IMR-90 (cell line): ENCODE data around the gene C5orf15. TPM values are rescaled to one million over a fixed set of nuclear protein-coding genes. Genes with fewer than 3 reads are reported as not detected.

Experiments used
- ATAC-seq: fragments of 200-7000 bp; cut with Tn5 transposase; 2 replicates; pipeline ENCODE4 v1.9.1; 2020; ENCODE audit warnings: low read depth, mild to moderate bottlenecking, moderate library complexity
- BruUV-seq: library from RNA; stranded (reverse); fragments of 400-500 nt; replicated peaks from 2 replicates; lab custom pipeline; 2021; lab: Mats Ljungman, UMichigan
- CTCF ChIA-PET: fragments of 300-600 bp; formaldehyde crosslinking; extraction: SDS; loops from one replicate; lab custom pipeline; 2021; ENCODE audit warnings: antibody characterized with exemption; lab: Yijun Ruan, JAX
- POLR2A ChIA-PET: fragments of 300-600 bp; sonication (Branson Sonifier 250); formaldehyde crosslinking; loops from one replicate; lab custom pipeline; 2022; ENCODE audit warnings: antibody characterized with exemption; ENCODE audit not compliant: unreplicated experiment; lab: Charles Lee
- DNase-seq: peaks from one replicate; pipeline ENCODE4 v3.0.0; 2013
- H2AFZ ChIP-seq: replicated peaks from 2 replicates; pipeline ENCODE3; 2013; ENCODE audit warnings: low read length, mild to moderate bottlenecking; ENCODE audit not compliant: poor library complexity
- H2AK5ac ChIP-seq: 2 replicates; pipeline ENCODE4 v1.6.1; 2013; ENCODE audit warnings: low read depth, low read length, inconsistent platforms
- H2AK9ac ChIP-seq: replicated peaks from 2 replicates; pipeline ENCODE3; 2013; ENCODE audit warnings: mild to moderate bottlenecking, low read depth, low read length, moderate library complexity; ENCODE audit not compliant: poor library complexity
- H2BK120ac ChIP-seq: 2 replicates; pipeline ENCODE4 v1.6.1; 2013; ENCODE audit warnings: low read depth, low read length, inconsistent platforms
- H2BK15ac ChIP-seq: 3 replicates; pipeline ENCODE4 v1.6.1; 2013; ENCODE audit warnings: low read depth, low read length, inconsistent platforms
- H2BK20ac ChIP-seq: 2 replicates; pipeline ENCODE4 v1.6.1; 2013; ENCODE audit warnings: low read depth, mild to moderate bottlenecking, inconsistent platforms, low read length, moderate library complexity
- H2BK5ac ChIP-seq: 2 replicates; pipeline ENCODE4 v1.6.1; 2013; ENCODE audit warnings: mild to moderate bottlenecking, low read depth, low read length, inconsistent platforms; ENCODE audit not compliant: poor library complexity, severe bottlenecking
- H3K14ac ChIP-seq: replicated peaks from 2 replicates; pipeline ENCODE4 v1.6.1; 2013; ENCODE audit warnings: low read depth, low read length, inconsistent platforms
- H3K18ac ChIP-seq: 2 replicates; pipeline ENCODE4 v1.6.1; 2013; ENCODE audit warnings: low read depth, low read length, control low read depth
- H3K23ac ChIP-seq: 2 replicates; pipeline ENCODE4 v1.6.1; 2013; ENCODE audit warnings: low read depth, low read length, inconsistent platforms
- H3K27ac ChIP-seq: 2 replicates; pipeline ENCODE4 v1.5.1; 2013; ENCODE audit warnings: mild to moderate bottlenecking, control low read depth, low read length; ENCODE audit not compliant: insufficient read depth
- H3K27me3 ChIP-seq: 2 replicates; pipeline ENCODE4 v1.6.1; 2013; ENCODE audit warnings: low read length; ENCODE audit not compliant: control insufficient read depth, insufficient read depth
- H3K36me3 ChIP-seq: 2 replicates; pipeline ENCODE4 v1.6.1; 2013; ENCODE audit warnings: low read length, mixed read lengths; ENCODE audit not compliant: control insufficient read depth, insufficient read depth
- H3K4ac ChIP-seq: 2 replicates; pipeline ENCODE4 v1.6.1; 2013; ENCODE audit warnings: low read depth, low read length, inconsistent platforms
- H3K4me1 ChIP-seq: 2 replicates; pipeline ENCODE4 v1.6.1; 2013; ENCODE audit warnings: low read length, mixed read lengths; ENCODE audit not compliant: control insufficient read depth, insufficient read depth
- H3K4me2 ChIP-seq: 2 replicates; pipeline ENCODE4 v1.6.1; 2013; ENCODE audit warnings: low read depth, mild to moderate bottlenecking, control low read depth, low read length, moderate library complexity
- H3K4me3 ChIP-seq: 2 replicates; pipeline ENCODE4 v1.5.1; 2013; ENCODE audit warnings: low read depth, mild to moderate bottlenecking, control low read depth, low read length, moderate library complexity; ENCODE audit not compliant: insufficient read depth
- H3K56ac ChIP-seq: 2 replicates; pipeline ENCODE4 v1.6.1; 2013; ENCODE audit warnings: low read length, inconsistent platforms; ENCODE audit not compliant: insufficient read depth; ENCODE audit errors: extremely low read depth
- H3K79me1 ChIP-seq, 2 experiments: 2 replicates each; pipeline ENCODE4 v1.6.1; 2013; ENCODE audit warnings: low read length in 2 of 2, inconsistent platforms in 1 of 2, low read depth in 1 of 2
- H3K9ac ChIP-seq: 2 replicates; pipeline ENCODE4 v1.6.1; 2013; ENCODE audit warnings: low read depth, low read length, control low read depth
- H3K9me1 ChIP-seq: 2 replicates; pipeline ENCODE4 v1.6.1; 2013; ENCODE audit warnings: low read length, inconsistent platforms; ENCODE audit not compliant: insufficient read depth
- H3K9me3 ChIP-seq: 2 replicates; pipeline ENCODE4 v1.6.1; 2013; ENCODE audit warnings: low read length; ENCODE audit not compliant: control insufficient read depth, insufficient read depth
- H4K20me1 ChIP-seq: 2 replicates; pipeline ENCODE4 v1.6.1; 2013; ENCODE audit warnings: low read length, inconsistent platforms; ENCODE audit not compliant: insufficient read depth
- H4K5ac ChIP-seq: 2 replicates; pipeline ENCODE4 v1.6.1; 2013; ENCODE audit warnings: mild to moderate bottlenecking, low read depth, low read length, control low read depth
- H4K8ac ChIP-seq, 2 experiments: 2 replicates each; pipeline ENCODE4 v1.6.1; 2013; ENCODE audit warnings: low read depth in 2 of 2, low read length in 2 of 2, control low read depth in 1 of 2, inconsistent platforms in 1 of 2
- H4K91ac ChIP-seq: 2 replicates; pipeline ENCODE4 v1.6.1; 2013; ENCODE audit warnings: low read depth, low read length, inconsistent platforms; ENCODE audit not compliant: insufficient read depth
- FOS ChIP-seq: fragments of 150-350 bp; IDR thresholded peaks from 2 replicates; pipeline ENCODE4 v1.6.1; 2016; ENCODE audit warnings: low read depth, low read length
- MAFK ChIP-seq: IDR thresholded peaks from 2 replicates; pipeline ENCODE4 v1.6.1; 2012; ENCODE audit warnings: low read depth, low read length, improper control_type of control experiment
- MAZ ChIP-seq: IDR thresholded peaks from 2 replicates; pipeline ENCODE4 v1.6.1; 2012; ENCODE audit warnings: low read depth, mild to moderate bottlenecking, low read length, improper control_type of control experiment, moderate library complexity, borderline replicate concordance
- MXI1 ChIP-seq: IDR thresholded peaks from 2 replicates; pipeline ENCODE4 v1.6.1; 2012; ENCODE audit warnings: low read depth, mild to moderate bottlenecking, low read length, moderate library complexity, borderline replicate concordance
- RCOR1 ChIP-seq: IDR thresholded peaks from 2 replicates; pipeline ENCODE4 v1.6.1; 2012; ENCODE audit warnings: mild to moderate bottlenecking, low read length, improper control_type of control experiment; ENCODE audit not compliant: insufficient replicate concordance
- SMC3 ChIP-seq: fragments of 150-350 bp; IDR thresholded peaks from 2 replicates; pipeline ENCODE4 v1.6.1; 2016; ENCODE audit warnings: low read depth, mild to moderate bottlenecking, antibody characterized with exemption, low read length, moderate library complexity
- WGBS, 2 experiments: methylation state at CpG; one replicate each; pipeline versions ENCODE4 v1.1.5 to v1.1.7; 2013; ENCODE audit warnings: missing lambda C conversion rate in 2 of 2; ENCODE audit not compliant: insufficient read length in 1 of 2; ENCODE audit errors: extremely low coverage in 2 of 2; 5-methylcytosine and 5-hydroxymethylcytosine counted together
- dilution Hi-C: fragments of 300-500 bp; cut with HindIII; formaldehyde crosslinking; loops from one replicate; pipeline ENCODE4 v1.14.3; 2018; ENCODE audit warnings: low sequenced_read_pairs; ENCODE audit not compliant: unreplicated experiment
- in situ Hi-C: fragments of 300-500 bp; cut with MboI; formaldehyde crosslinking; loops from 3 replicates; pipeline ENCODE4 v1.14.3; 2019; ENCODE audit warnings: low sequenced_read_pairs, inconsistent platforms, mixed read lengths
- intact Hi-C: fragments of 100-400 bp; cut with micrococcal nuclease; formaldehyde crosslinking; loops from 2 replicates; pipeline ENCODE4 v1.10.0; 2022
- polyA plus RNA-seq, 3 experiments: library from polyadenylated mRNA; depleted of rRNA; stranded (reverse); fragments of >200 nt; gene quantifications; 2 replicates each; pipeline ENCODE4 v1.2.3, GENCODE V29; 2012; ENCODE audit warnings: low replicate concordance in 1 of 3
- total RNA-seq: library from RNA; depleted of rRNA; stranded (reverse); fragments of >200 nt; gene quantifications from 2 replicates; pipeline ENCODE4 v1.2.3, GENCODE V29; 2012
- TF ChIP-seq, protein P1 (sequence below): conservative IDR thresholded peaks from 2 replicates; pipeline ENCODE4 v1.5.1; 2012; ENCODE audit warnings: mild to moderate bottlenecking, low read depth, low read length, improper control_type of control experiment
- TF ChIP-seq, protein P2 (sequence below): fragments of 150-350 bp; IDR thresholded peaks from 2 replicates; pipeline ENCODE4 v1.6.1; 2016; ENCODE audit warnings: low read depth, mild to moderate bottlenecking, low read length, moderate library complexity, borderline replicate concordance

The C5orf15 gene
- total and polyA plus RNA-seq, 2 of the 4 experiments (the other 2 are of a cell fraction), result 35.1 to 73.5 TPM

DNA sequence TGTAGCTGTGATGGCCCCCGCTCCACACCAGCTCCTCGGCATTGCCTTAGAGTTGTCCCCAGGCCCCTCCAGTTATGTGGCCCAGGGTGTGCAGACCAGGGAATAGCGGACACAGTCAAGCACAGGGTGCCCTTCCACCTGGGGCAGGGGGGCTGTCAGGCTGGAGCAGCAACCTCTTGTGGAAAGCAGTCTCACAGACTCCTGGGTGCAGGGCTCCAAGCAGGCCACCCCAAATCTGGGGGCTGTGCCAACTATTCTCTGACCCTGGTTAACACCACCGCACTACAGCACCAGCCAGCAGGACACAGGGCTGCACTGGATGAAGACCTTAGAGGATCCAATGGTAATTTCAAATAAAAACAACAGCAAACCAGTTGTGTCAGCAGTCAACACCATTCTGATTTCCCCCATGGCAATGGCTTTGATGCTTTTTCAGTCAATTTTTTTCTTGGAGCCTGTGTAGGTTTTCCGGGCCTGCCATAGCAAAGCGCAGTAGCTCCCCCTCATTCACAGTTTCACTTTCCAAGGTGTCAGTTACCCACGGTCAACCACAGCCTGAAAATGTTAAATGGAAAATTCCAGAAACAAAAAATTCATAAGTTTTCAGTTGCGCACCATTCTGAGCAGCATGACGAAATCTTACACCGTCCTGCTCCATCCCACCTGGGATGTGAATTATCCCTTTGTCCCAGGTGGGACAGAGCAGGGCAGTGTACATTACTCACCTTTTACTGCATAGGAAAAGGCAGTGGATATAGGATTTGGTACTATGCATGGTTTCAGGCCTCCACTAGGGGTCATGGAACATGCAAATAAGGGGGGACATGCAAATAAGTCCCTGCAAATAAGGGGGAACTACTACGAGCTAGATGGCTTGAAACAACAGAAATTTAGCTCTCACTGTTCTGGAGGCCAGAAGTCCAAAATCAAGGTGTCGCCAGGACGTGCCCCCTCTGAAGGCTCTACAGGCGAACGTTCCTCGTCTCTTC is 49.0 kb downstream of the C5orf15 start:
- Histone ChIP-seq H4K20me1 (no peaks in the 10 kb centered on the region), H3K4me3 (no peak overlapping the region), H3K36me3 (no peaks in the 10 kb centered on the region), H3K4me2 (no peak overlapping the region), H3K56ac (no peak overlapping the region), H2BK120ac (no peak overlapping the region), H2BK5ac (no peak overlapping the region), H2AFZ (no peak overlapping the region), H3K18ac (no peak overlapping the region), H3K27ac (no peak overlapping the region), H2BK20ac (no peak overlapping the region), H4K91ac (no peak overlapping the region), H4K8ac (no peak overlapping the region), H3K27me3 (peaks cover 51% of the 10 kb centered on the region), H3K14ac (no peak overlapping the region), H3K4me1 (no peaks in the 10 kb centered on the region), H2BK15ac (no peak overlapping the region), H3K4ac (no peak overlapping the region), H3K9ac (no peak overlapping the region), H3K79me1 (no peaks in the 10 kb centered on the region), H2AK9ac (no peak overlapping the region), H2AK5ac (no peak overlapping the region), H3K9me1 (0 out of 2 replicates have a peak, but pooled peaks cover 3% of the 10 kb centered on the region), H4K5ac (no peak overlapping the region), H3K9me3 (no peaks in the 10 kb centered on the region), H3K23ac (no peak overlapping the region)
- 76% methylated on average over 5 of the region's 16 CpGs; no CpG with 5 or more reads in 1 of the 2 experiments for WGBS, 2 experiments
- CTCF ChIA-PET, result interaction anchor here (0.6 kb wide), 1 partner anchor 60 kb away, joined by 4 read pairs; no protein-coding TSS in a partner anchor
- dilution Hi-C loops (no loop called here), intact Hi-C loops (no loop called here), in situ Hi-C loops (no loop called here)
- POLR2A ChIA-PET, result no interaction called here
- no TSS peak for BruUV-seq
- ATAC-seq (no peak), DNase-seq (no peak)
- TF ChIP-seq, protein P1, sequence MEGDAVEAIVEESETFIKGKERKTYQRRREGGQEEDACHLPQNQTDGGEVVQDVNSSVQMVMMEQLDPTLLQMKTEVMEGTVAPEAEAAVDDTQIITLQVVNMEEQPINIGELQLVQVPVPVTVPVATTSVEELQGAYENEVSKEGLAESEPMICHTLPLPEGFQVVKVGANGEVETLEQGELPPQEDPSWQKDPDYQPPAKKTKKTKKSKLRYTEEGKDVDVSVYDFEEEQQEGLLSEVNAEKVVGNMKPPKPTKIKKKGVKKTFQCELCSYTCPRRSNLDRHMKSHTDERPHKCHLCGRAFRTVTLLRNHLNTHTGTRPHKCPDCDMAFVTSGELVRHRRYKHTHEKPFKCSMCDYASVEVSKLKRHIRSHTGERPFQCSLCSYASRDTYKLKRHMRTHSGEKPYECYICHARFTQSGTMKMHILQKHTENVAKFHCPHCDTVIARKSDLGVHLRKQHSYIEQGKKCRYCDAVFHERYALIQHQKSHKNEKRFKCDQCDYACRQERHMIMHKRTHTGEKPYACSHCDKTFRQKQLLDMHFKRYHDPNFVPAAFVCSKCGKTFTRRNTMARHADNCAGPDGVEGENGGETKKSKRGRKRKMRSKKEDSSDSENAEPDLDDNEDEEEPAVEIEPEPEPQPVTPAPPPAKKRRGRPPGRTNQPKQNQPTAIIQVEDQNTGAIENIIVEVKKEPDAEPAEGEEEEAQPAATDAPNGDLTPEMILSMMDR, result no peak
- TF ChIP-seq MAFK, result no peak
- no peak for TF ChIP-seq MXI1
- no peak for TF ChIP-seq RCOR1
- TF ChIP-seq MAZ, result no peak
- TF ChIP-seq, protein P2, sequence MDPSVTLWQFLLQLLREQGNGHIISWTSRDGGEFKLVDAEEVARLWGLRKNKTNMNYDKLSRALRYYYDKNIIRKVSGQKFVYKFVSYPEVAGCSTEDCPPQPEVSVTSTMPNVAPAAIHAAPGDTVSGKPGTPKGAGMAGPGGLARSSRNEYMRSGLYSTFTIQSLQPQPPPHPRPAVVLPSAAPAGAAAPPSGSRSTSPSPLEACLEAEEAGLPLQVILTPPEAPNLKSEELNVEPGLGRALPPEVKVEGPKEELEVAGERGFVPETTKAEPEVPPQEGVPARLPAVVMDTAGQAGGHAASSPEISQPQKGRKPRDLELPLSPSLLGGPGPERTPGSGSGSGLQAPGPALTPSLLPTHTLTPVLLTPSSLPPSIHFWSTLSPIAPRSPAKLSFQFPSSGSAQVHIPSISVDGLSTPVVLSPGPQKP, result no peak
- no peak for TF ChIP-seq FOS
- TF ChIP-seq SMC3, result no peak
